A673 (cell line): ENCODE measurements around the gene ARRDC2. TPM values are rescaled to one million over a fixed set of nuclear protein-coding genes. Genes with fewer than 3 reads are reported as not detected.

ENCODE experiments used
- BruUV-seq: library from RNA; stranded (reverse); fragments of 400-500 nt; replicated peaks from 2 replicates; lab custom pipeline; 2021; lab: Mats Ljungman, UMichigan
- CTCF ChIA-PET: fragments of 300-600 bp; sonication (Branson Sonifier 250); formaldehyde crosslinking; loops from one replicate; lab custom pipeline; 2022; ENCODE audit warnings: antibody characterized with exemption; lab: Charles Lee
- POLR2A ChIA-PET: fragments of 300-600 bp; sonication (Branson Sonifier 250); formaldehyde crosslinking; loops from one replicate; lab custom pipeline; 2022; ENCODE audit warnings: antibody characterized with exemption; ENCODE audit not compliant: low non-redundant PET; lab: Charles Lee
- DNase-seq: peaks from one replicate; pipeline ENCODE4 v3.0.0-alpha.2; 2015; ENCODE audit warnings: low spot score
- H3K27ac ChIP-seq: fragments of 200-600 bp; sonication (generic); 2 replicates; pipeline ENCODE4 v1.5.1; 2016; ENCODE audit warnings: mixed run types, low read depth, mild to moderate bottlenecking, mixed read lengths, antibody characterized with exemption, low read length; ENCODE audit not compliant: poor library complexity, severe bottlenecking
- H3K27me3 ChIP-seq: fragments of 200-600 bp; sonication (generic); replicated peaks from 2 replicates; pipeline ENCODE4 v1.6.1; 2017; ENCODE audit warnings: mixed run types, low read depth, mild to moderate bottlenecking, mixed read lengths, antibody characterized with exemption, low read length; ENCODE audit not compliant: insufficient read depth, poor library complexity
- H3K36me3 ChIP-seq: fragments of 200-600 bp; sonication (generic); 2 replicates; pipeline ENCODE4 v1.6.1; 2016; ENCODE audit warnings: mixed run types, mild to moderate bottlenecking, mixed read lengths, antibody characterized with exemption, low read length; ENCODE audit not compliant: insufficient read depth, poor library complexity, severe bottlenecking
- H3K4me1 ChIP-seq: fragments of 200-600 bp; sonication (generic); 2 replicates; pipeline ENCODE4 v1.6.1; 2017; ENCODE audit warnings: mixed run types, mild to moderate bottlenecking, mixed read lengths, antibody characterized with exemption, low read length; ENCODE audit not compliant: insufficient read depth, poor library complexity, severe bottlenecking
- H3K4me3 ChIP-seq: fragments of 200-600 bp; sonication (generic); 2 replicates; pipeline ENCODE4 v1.5.1; 2016; ENCODE audit warnings: low read depth, mixed run types, mild to moderate bottlenecking, mixed read lengths, low read length; ENCODE audit not compliant: poor library complexity, severe bottlenecking
- H3K9me3 ChIP-seq: fragments of 200-600 bp; sonication (generic); 2 replicates; pipeline ENCODE4 v1.6.1; 2016; ENCODE audit warnings: mixed run types, low read depth, mild to moderate bottlenecking, mixed read lengths, antibody characterized with exemption, low read length; ENCODE audit not compliant: poor library complexity, severe bottlenecking
- EZH2 ChIP-seq: fragments of 200-600 bp; sonication (generic); IDR thresholded peaks from 2 replicates; pipeline ENCODE4 v1.6.1; 2017; ENCODE audit warnings: borderline replicate concordance, low read depth, mild to moderate bottlenecking, mixed read lengths, antibody characterized with exemption, low read length; ENCODE audit not compliant: poor library complexity, severe bottlenecking
- intact Hi-C: fragments of 100-400 bp; cut with micrococcal nuclease; formaldehyde crosslinking; loops from one replicate; pipeline ENCODE4 v1.10.0; 2022; ENCODE audit not compliant: unreplicated experiment
- total RNA-seq: library from RNA; stranded (reverse); gene quantifications from 2 replicates; pipeline ENCODE4 v1.2.3, GENCODE V29; 2021
- TF ChIP-seq, protein P1 (sequence below): fragments of 300-800, 200-600 bp; sonication (generic); conservative IDR thresholded peaks from 2 replicates; pipeline ENCODE4 v1.5.1; 2017; ENCODE audit warnings: low read depth, mild to moderate bottlenecking, antibody characterized with exemption, low read length, moderate library complexity, mixed read lengths

The ARRDC2 gene
- total RNA-seq, 1 experiment from 2014 or later = 11.7 TPM

DNA sequence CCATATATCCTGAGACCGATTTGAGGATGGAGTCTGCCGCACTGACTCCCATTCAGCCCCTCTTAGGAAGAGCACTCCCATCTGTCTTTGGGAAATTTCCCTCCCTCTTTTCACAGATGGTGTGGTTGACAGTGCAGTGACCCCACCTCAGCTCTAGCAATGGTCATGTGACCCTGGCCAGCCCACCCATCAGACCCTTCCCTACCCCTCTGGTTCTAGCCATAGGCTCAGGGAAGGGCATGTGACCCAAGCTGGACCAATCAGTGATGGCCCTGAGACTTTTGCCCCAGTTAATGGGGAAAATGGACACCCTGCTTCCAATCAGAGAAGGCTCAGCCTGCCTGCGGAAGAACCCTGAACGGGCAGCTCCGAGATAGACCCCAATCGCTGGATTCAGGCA, 52.5 kb downstream of the ARRDC2 start:
- CTCF ChIA-PET = no interaction called here
- Histone ChIP-seq H3K9me3 (no peaks in the 10 kb centered on the region), H3K27me3 (no peaks in the 10 kb centered on the region), H3K27ac (no peak overlapping the region), H3K4me1 (peaks cover 6% of the 10 kb centered on the region), H3K36me3 (no peaks in the 10 kb centered on the region), H3K4me3 (no peak overlapping the region)
- DNase-seq = no peak
- TF ChIP-seq, protein P1, sequence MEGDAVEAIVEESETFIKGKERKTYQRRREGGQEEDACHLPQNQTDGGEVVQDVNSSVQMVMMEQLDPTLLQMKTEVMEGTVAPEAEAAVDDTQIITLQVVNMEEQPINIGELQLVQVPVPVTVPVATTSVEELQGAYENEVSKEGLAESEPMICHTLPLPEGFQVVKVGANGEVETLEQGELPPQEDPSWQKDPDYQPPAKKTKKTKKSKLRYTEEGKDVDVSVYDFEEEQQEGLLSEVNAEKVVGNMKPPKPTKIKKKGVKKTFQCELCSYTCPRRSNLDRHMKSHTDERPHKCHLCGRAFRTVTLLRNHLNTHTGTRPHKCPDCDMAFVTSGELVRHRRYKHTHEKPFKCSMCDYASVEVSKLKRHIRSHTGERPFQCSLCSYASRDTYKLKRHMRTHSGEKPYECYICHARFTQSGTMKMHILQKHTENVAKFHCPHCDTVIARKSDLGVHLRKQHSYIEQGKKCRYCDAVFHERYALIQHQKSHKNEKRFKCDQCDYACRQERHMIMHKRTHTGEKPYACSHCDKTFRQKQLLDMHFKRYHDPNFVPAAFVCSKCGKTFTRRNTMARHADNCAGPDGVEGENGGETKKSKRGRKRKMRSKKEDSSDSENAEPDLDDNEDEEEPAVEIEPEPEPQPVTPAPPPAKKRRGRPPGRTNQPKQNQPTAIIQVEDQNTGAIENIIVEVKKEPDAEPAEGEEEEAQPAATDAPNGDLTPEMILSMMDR = no peak
- TF ChIP-seq EZH2 = no peak
- intact Hi-C loops = no loop called here
- no TSS peak for BruUV-seq
- POLR2A ChIA-PET = no interaction called here

DNA sequence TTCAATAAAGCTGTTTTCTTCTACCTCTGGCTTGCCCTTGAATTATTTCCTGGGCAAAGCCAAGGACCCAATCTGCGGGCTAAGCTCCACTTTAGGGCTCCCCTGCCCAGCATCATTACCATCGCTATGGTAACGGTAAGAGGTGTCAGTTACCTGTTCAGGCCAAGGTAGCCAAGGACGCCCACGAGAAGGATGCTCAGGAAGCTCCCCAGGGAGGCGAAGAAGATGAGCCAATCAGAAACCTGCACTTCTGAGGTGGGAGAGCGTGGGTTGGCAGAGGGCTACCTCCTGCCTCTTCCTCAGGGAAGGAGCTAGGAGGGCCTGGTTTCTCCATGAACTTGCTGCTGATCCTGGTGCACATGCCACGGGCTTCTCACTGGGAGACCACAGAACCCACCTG, 54.1 kb downstream of the ARRDC2 start:
- Histone ChIP-seq H3K27me3 (no peaks in the 10 kb centered on the region), H3K4me1 (peaks cover 6% of the 10 kb centered on the region), H3K27ac (no peak overlapping the region), H3K36me3 (no peaks in the 10 kb centered on the region), H3K4me3 (no peak overlapping the region), H3K9me3 (no peaks in the 10 kb centered on the region)
- intact Hi-C loops = no loop called here
- TF ChIP-seq, protein P1 = no peak
- TF ChIP-seq EZH2 = no peak
- ChIA-PET POLR2A (no interaction called here), CTCF (interaction anchor here (0.6 to 0.7 kb wide), 2 partner anchors 124 to 260 kb away, joined by 4 to 5 read pairs; no protein-coding TSS in a partner anchor)
- DNase-seq = no peak
- BruUV-seq = no TSS peak

DNA sequence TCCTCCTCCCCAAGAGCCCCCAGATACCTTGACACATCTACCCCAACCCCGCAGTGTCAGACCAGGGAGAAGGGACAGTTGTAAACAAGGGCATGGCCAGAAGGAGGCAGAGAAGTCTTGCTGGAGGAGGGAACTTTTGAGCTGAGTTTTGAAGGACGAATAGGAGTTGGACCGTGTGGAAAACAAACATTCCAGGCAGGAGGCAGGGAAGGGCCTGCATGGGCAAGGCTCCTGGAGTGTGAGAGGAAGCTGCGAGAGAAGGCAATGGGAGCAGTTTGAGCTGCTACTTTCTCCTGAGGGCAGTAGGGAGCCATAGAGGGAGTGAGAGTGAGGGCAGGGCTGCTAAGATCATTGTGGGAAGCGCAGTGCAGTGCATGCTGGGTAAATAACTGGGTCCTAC, 55.5 kb downstream of the ARRDC2 start:
- BruUV-seq = no TSS peak
- Histone ChIP-seq H3K9me3 (no peaks in the 10 kb centered on the region), H3K4me1 (no peaks in the 10 kb centered on the region), H3K36me3 (no peaks in the 10 kb centered on the region), H3K4me3 (no peak overlapping the region), H3K27ac (no peak overlapping the region), H3K27me3 (no peaks in the 10 kb centered on the region)
- CTCF ChIA-PET = no interaction called here
- intact Hi-C loops = no loop called here
- DNase-seq = no peak
- TF ChIP-seq, protein P1 = peak; percentile 36
- TF ChIP-seq EZH2 = no peak
- POLR2A ChIA-PET = no interaction called here

Other genes with a start within 250 kb of the ARRDC2 start
- gene B3GNT3, start 213.0 kb upstream of the ARRDC2 start, total RNA-seq = not detected in 2 replicates
- not detected in 2 replicates for gene INSL3, start 186.7 kb upstream of the ARRDC2 start, total RNA-seq
- 2.4 and 2.5 TPM in 2 replicates for gene JAK3, start 160.2 kb upstream of the ARRDC2 start, total RNA-seq
- gene RPL18A, start 148.3 kb upstream of the ARRDC2 start, total RNA-seq = 1,852 and 1,889 TPM in 2 replicates
- not detected in 2 replicates for gene SLC5A5, start 136.2 kb upstream of the ARRDC2 start, total RNA-seq
- 131 and 135 TPM in 2 replicates for gene CCDC124, start 75.2 kb upstream of the ARRDC2 start, total RNA-seq
- 63.5 and 81.2 TPM in 2 replicates for gene KCNN1, start 41.1 kb upstream of the ARRDC2 start, total RNA-seq
- gene IL12RB1, start 78.8 kb downstream of the ARRDC2 start, total RNA-seq = not detected in 2 replicates
- 5.1 and 7.9 TPM in 2 replicates for gene MAST3, start 89.6 kb downstream of the ARRDC2 start, total RNA-seq
- gene PIK3R2, start 145.0 kb downstream of the ARRDC2 start, total RNA-seq = 38.1 and 41.9 TPM in 2 replicates
- not detected in 2 replicates for gene IFI30, start 165.6 kb downstream of the ARRDC2 start, total RNA-seq
- gene MPV17L2, start 185.0 kb downstream of the ARRDC2 start, total RNA-seq = 20.2 and 21.3 TPM in 2 replicates
- 2.9 and 4.2 TPM in 2 replicates for gene RAB3A, start 195.9 kb downstream of the ARRDC2 start, total RNA-seq
- not detected in 2 replicates for gene PDE4C, start 218.3 kb downstream of the ARRDC2 start, total RNA-seq